D341Med (cell line): ENCODE results near the gene CELF2.
A peak's percentile ranks its signal among the peaks of the same experiment; 100 is the strongest.

Source experiments
- DNase-seq: peaks from one replicate; pipeline ENCODE4 v3.0.0; 2012; ENCODE audit warnings: low spot score

CELF2 gene

DNA sequence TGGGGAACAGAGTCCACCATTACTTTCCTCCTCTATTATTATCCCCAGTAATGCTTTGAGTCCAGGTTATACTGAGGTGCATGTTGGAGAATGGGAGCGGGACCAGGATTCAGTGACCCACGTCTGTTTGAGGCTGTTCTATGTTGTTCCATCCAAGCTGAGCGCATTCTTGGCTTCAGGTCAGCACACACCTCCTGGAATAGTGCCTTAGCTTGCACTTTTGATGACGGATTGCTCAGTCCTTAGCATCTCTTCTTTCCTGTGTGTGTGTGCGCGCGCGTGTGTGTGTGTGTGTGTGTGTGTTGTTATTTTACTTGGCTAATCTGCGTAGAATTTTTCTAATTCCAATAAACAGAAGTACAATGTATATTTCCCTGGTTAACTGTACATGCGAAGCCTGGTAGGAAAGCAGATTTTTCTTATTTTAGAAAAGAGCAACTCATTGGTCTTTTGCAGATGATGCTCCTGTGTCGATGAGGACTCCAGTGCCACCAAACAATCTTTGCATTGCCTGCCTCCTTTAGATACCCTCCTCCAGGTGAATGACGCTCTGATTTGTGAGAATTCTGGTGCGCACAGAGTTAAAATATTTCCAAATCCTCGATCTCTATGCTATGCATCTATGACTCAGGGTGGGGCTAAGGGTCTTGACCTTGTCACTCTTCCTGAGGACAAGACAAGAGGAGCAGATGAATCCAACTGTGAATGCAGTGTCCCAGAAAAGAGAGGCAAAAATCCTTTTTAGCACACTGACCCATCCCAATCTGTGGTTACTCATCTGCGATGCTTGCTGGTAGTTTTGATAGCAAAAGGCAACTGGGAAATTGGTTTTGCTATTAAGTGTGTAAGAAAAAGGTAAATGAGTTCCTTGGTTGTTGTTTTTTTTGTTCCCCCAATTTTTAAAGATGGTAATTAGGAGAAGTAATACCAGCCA is 13.3 kb upstream of the CELF2 start:
- DNase-seq: no peak

DNA sequence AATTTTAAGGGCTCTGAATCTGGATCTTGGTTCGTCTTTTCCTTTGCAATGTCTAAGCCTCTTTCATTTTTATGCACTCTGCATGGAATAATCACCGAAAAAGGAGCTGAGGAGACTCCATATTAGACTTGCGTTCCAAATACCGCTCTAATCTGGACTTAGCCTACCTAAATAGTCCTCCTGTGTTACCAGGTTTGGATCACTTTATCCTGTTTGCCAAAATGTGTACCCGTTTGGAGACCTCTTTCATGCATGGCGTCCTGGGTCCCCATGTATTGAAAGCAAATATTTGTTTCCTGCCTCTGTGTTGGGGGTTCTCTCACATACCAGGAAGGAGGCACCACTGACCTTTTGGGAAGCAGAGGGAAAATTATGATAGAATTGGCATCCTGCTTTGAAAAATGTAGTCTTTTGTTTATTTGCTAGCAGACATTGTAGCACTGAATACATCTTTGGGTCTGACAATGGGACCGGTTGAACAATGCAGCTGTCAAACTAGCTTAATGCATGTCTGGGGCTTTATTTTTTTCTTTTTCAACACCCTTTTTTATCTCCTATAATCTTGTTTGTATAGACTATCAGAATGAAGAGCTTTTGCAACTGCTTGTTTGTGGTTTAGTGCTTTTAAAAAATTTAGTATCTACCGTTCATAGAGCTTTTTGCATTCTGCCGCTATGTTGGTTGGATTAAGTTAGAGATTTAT is 11.8 kb upstream of the CELF2 start:
- no peak for DNase-seq

GRCh38 chr10:11006428-11006825 is 11.2 kb upstream of the CELF2 start:
- no peak for DNase-seq

- no peak for DNase-seq
Observed at GRCh38 chr10:11007476-11008020, 10.1 kb upstream of the CELF2 start.

DNA sequence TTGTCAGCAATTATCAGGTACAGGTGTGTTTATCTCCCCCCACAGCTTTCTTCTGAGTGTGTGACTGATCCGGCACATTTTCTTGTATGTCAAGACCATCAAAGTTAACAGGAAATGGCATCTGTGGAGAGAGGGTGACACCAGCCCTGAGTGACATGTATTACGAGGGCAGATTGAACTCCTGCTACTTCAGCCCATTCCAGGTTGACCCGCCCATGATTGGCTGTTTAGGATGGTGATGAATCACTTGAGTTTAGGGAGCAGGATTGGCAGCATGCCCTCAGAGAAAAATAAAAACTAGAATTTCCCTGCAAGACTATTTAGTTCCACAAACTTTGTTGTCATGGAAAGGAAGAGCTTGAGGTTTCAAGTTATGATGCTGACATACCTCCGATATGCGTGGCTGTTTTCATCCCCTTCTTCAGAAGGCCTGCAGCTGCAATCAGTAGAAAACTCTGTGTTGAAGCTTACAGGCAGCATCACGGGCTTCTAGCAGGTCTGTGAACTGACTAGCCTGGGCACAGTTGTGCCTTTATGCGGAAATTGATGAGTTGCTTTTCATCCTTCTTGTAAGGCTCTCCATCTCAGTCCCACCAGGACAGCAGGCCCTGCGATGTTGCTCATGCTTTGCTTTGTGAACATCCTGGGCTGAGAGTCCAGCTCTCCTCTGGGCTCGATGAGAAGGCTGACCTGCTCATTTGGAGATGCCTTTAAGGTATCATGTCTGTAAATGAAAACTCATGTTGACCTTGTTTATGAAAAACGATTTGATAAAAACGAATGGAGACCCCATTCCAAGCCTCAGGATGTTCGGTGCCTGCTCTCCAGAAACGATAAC is 8.0 kb upstream of the CELF2 start:
- DNase-seq: no peak

DNA sequence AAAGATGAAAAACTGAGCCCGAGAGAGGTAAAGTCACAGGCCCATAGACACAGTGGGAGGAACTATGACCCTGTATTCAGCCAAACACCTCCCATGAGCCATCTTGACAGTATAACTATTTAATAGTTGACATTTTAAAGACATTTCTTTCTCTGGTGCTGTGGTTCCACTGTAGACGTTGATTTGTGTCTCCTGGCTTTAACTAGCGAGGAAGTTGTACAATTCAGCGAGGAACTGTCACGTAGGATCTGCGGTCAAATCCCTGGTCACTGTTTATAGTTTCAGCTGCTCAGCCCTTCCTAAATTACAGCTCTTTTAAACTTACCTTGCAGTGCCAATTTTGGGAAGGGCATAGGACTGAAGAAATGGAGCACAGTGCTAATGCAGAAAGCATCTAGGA is 7.1 kb upstream of the CELF2 start:
- DNase-seq: no peak

- no peak for DNase-seq
Observed at GRCh38 chr10:11011436-11011835, 6.2 kb upstream of the CELF2 start.

- no peak for DNase-seq
Observed at GRCh38 chr10:11011984-11012383, 5.7 kb upstream of the CELF2 start.

DNA sequence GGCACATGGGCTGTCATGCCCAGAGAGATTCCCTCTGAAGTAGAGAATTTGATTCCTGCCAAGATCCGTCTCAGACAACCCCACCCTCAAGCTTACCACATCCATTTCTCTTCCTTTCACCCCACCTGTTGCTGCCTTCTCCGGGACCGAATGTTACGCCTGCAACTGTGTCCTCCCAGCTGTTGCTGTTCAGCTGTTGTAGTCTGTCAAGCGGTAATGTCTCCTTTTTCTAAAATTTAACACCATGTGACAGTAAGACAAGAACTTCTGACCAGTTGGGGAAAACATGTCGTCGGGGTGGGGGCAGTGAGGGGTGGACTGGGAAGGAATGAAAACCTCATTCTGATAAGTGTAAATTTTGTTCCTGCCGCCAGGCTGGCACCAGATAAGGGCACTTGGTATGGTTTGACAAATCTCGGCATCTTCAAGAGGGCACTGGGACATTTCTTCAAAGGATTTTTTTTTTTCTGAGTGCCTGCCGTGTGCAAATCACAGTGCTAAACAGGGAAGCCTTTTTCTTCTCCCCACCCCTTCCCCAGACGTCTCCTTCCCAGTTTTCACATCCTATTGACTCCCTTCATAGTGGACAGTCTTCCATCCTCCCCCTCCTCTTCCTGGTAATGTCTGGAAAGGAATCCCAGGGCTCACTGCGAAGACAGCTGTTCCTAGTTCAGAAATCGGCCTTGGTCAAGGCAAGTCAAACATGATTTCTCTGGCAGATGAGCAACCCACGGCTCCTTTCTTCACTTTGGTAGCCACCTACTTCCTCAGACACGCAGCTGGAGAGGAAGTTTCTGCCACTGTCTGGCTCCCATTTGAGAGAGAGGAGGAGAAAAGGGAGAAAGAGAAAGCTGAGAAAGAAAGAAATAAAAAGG is 5.0 kb upstream of the CELF2 start:
- no peak for DNase-seq

GRCh38 chr10:11013836-11014235 is 3.8 kb upstream of the CELF2 start:
- DNase-seq: no peak

DNA sequence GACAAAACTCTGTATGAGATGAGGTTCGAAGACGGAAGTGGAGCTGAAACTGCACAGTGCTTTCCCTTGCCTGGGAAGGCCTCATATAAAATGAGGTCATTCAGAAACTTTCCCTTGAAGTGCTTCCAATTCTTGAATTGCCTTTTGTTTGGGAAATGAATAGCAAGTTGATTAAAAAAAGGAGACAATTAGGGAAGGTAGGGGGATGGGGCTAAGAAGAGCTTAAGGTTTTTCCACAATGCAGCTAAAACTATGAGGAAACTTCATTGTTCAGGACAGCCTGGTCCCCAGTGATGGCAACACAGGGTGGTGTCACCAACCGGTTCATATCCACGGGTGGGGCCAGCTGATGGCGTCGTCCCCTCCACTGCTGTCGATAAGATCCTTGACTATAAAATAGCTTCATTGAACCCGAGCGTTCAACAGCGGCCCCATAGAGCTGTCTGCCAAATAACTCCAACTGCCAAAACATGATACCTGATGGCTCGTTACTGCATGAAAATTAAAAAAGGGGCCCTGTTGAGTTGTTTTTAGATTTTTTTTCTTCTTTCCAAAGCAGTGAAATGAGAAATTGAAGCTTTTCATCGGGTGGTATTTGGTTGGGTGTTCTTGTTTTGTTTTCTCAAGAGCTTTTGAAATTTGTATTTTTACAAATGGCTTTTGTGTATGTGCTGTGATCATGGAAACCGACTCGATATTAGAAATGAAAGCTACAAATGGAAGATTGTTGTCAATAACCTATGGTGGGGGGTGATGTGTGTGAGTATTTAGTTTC is 2.8 kb upstream of the CELF2 start:
- no peak for DNase-seq

DNA sequence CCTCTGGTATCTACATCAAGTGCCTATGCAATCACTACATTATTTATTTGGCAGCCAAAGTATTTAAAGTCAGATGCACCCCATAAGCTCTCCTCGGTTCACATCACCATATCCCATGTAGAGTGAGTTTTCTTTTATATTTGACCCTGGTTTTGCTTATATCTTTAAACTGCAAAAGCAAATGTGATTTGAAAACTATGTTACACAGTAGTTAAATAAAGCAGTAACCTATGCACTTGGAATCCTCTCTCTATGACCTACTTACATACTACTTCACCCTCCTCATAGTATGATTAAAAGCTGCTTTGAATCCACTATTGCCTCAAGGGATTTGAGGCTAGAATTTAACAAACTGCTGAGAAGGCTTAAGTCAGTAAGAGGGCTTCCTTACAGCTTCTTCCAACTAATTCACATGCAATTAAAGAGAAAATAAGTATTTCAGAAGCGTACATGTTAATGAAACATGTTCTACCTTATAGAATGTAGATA is 2.2 kb upstream of the CELF2 start:
- no peak for DNase-seq

- no peak for DNase-seq
Observed at GRCh38 chr10:11017000-11017569, 587 bp upstream of the CELF2 start.

DNA sequence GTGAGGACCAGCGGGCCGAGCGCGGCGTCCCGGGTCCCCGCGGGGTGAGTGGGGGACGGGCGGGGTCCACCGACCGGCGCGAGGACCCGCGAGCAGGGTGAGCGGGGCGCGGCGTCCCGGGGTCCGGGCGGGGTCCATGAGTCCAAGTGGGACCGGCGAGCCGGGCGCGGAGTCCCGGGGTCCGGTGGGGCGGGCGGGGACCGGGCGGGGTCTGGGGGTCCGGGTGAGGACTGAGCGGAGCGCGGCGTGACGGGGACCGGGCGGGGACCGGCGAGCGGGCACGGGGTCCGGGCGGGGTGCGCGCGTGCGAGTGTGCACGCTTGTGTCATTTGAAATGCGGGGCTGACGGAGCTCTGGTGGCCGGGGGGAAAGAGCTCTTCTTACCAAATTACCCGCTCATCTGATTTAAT is 765 bp downstream of the CELF2 start:
- DNase-seq: peak; percentile 60

- DNase-seq: no peak
Observed at GRCh38 chr10:11018855-11019631, 1.4 kb downstream of the CELF2 start.

DNA sequence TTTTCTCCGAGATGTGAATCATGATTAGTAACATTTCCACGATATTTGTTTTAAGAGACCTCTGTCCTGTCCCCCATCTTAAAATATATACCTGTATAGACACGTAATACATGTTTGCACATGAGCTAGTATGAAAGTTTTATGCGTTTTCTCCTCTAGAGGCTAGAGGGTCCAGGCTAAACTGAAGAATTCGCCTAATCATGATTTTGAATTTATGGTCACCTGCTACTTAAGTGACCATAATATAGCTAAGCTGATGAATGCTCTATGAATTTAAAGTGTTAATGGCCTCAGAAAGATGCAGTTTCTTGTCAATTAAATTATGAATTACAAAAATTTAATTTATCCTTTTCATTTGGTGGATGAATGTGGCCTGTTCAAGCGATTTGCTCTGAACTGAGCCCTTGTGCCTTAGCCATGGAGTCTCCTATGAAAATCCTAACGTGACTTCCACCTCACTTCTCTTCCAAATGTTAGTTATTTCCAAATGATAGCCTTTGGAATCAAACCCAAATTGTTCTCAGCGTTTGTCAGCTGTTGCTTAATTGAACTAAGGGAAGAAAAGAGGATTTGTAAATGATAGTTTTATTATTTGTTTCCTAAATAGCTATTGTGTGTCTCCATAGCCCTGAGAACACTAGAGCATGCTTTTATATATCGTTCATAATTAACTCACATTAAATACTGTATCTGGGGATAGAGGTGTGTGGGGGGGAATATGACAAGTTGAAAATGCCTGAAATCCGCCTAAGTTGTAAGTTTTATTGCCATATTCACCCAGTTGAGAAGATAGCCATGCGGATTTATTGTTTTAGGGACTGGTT is 2.3 kb downstream of the CELF2 start:
- DNase-seq: no peak

DNA sequence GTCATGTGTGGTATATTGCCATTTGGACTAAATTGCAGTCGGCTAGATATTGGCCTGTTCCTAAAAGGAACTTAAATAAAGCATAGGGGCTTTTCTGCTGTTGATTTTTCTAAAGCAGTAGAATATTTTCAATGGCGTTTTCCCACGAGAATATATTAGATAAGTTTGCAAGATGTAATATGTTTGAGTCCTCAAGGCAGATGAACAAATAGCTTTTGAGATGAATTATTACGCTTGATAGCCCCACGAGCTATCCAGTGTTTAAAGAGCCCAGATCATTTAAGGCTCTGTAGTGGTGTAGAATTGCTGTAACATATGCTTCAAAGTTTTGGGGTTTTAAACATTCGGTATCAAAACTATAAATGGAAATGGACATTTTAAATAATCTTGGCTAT is 2.9 kb downstream of the CELF2 start:
- DNase-seq: no peak

DNA sequence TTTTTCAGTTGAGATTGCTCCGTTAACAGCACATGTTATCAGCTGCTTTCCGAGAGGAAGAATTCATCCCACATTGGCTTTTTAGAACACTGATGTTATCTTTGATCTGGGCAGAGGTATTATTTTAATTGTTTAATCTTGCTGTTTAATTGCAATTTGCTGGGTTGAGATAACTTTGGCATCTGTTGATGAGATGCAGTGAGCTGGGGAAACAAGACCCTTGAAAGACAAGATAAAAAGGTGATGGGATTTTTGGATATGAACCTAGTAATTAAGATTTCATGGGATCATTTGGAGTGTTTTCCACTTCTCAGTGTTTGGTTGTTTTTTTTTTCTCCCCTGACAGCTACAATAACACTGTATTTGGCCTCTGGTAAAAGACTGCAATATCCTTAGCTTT is 4.5 kb downstream of the CELF2 start:
- DNase-seq: no peak
